ENCODE data around the gene P4HA2.

P4HA2 gene

GRCh38 chr5:132246806-132247205, 19.2 kb upstream of the P4HA2 start:
- DNase-seq, result no peak

GRCh38 chr5:132245593-132245992, 17.9 kb upstream of the P4HA2 start:
- no peak for DNase-seq

- no peak for DNase-seq
Measured at GRCh38 chr5:132243366-132243977, 15.8 kb upstream of the P4HA2 start.

GRCh38 chr5:132239776-132240175, 12.1 kb upstream of the P4HA2 start:
- no peak for DNase-seq

GRCh38 chr5:132238901-132239500, 11.3 kb upstream of the P4HA2 start:
- DNase-seq, result no peak

- DNase-seq, result peak; percentile 66 to 73
Measured at GRCh38 chr5:132238169-132238744, 10.6 kb upstream of the P4HA2 start.

GRCh38 chr5:132237670-132238069, 10.0 kb upstream of the P4HA2 start:
- DNase-seq, result no peak

- no peak for DNase-seq
Measured at GRCh38 chr5:132237141-132237540, 9.5 kb upstream of the P4HA2 start.

GRCh38 chr5:132235340-132235739, 7.7 kb upstream of the P4HA2 start:
- no peak for DNase-seq

GRCh38 chr5:132234684-132235062, 7.0 kb upstream of the P4HA2 start:
- DNase-seq, result no peak

- DNase-seq, result no peak
Measured at GRCh38 chr5:132233811-132234683, 6.4 kb upstream of the P4HA2 start.

- DNase-seq, result no peak
Measured at GRCh38 chr5:132233081-132233480, 5.4 kb upstream of the P4HA2 start.

GRCh38 chr5:132232465-132232864, 4.8 kb upstream of the P4HA2 start:
- DNase-seq, result no peak

- DNase-seq, result no peak
Measured at GRCh38 chr5:132230871-132231270, 3.2 kb upstream of the P4HA2 start.

- no peak for DNase-seq
Measured at GRCh38 chr5:132229236-132229635, 1.6 kb upstream of the P4HA2 start.

GRCh38 chr5:132228241-132229035, 785 bp upstream of the P4HA2 start:
- no peak for DNase-seq

- DNase-seq, result no peak
Measured at GRCh38 chr5:132227235-132227484, 493 bp downstream of the P4HA2 start.

GRCh38 chr5:132226516-132227234, 978 bp downstream of the P4HA2 start:
- DNase-seq, result no peak

GRCh38 chr5:132225165-132226032, 2.3 kb downstream of the P4HA2 start:
- peak; percentile 30 to 53 for DNase-seq

GRCh38 chr5:132224716-132225115, 2.9 kb downstream of the P4HA2 start:
- no peak for DNase-seq

GRCh38 chr5:132223861-132224260, 3.8 kb downstream of the P4HA2 start:
- no peak for DNase-seq
